Transverse colon (tissue), 3 donors: ENCODE measurements around the gene RERE.

Experiments
- CTCF ChIP-seq, 5 experiments: fragments of 200-600 bp in 3 of 5; fragments of 450-650 bp in 2 of 5; sonication (generic) in 3 of 5; IDR thresholded peaks; 1 replicate in 2 of 5; 2 replicates in 3 of 5; pipeline ENCODE4 v1.5.1; 2016 to 2017; ENCODE audit warnings: antibody characterized with exemption in 5 of 5, inconsistent platforms in 3 of 5, mild to moderate bottlenecking in 2 of 5, moderate library complexity in 1 of 5
- POLR2A ChIP-seq: fragments of 450-650 bp; IDR thresholded peaks from one replicate; pipeline ENCODE4 v1.6.1; 2016; ENCODE audit warnings: antibody characterized with exemption, mild to moderate bottlenecking, moderate library complexity

GRCh38 chr1:8402109-8402710 is 415.2 kb downstream of the RERE start:
- TF ChIP-seq CTCF (IDR thresholded peaks at IDR 0.05) (no peak), POLR2A (no peak)
